ENCODE measurements around the gene CD52. TPM values are rescaled to one million over a fixed set of nuclear protein-coding genes. Genes with fewer than 3 reads are reported as not detected.

Gene CD52
- total RNA-seq, 1 donor from 2014 or later, result 2.8 TPM

- DNase-seq, result peak; percentile 45
- Mint-ChIP-seq H3K4me3 (ENCODE audit: unreplicated experiment) (peak overlapping the region; percentile 86), H3K27ac (ENCODE audit: unreplicated experiment) (peak overlapping the region; percentile 97), H3K36me3 (ENCODE audit: unreplicated experiment) (no peaks in the 10 kb centered on the region), H3K9me3 (ENCODE audit: unreplicated experiment) (peaks cover 4% of the 10 kb centered on the region), H3K27me3 (ENCODE audit: unreplicated experiment) (peaks cover 12% of the 10 kb centered on the region), H3K4me1 (ENCODE audit: low read depth, unreplicated experiment) (peaks cover 45% of the 10 kb centered on the region)
- TF ChIP-seq, protein P1, sequence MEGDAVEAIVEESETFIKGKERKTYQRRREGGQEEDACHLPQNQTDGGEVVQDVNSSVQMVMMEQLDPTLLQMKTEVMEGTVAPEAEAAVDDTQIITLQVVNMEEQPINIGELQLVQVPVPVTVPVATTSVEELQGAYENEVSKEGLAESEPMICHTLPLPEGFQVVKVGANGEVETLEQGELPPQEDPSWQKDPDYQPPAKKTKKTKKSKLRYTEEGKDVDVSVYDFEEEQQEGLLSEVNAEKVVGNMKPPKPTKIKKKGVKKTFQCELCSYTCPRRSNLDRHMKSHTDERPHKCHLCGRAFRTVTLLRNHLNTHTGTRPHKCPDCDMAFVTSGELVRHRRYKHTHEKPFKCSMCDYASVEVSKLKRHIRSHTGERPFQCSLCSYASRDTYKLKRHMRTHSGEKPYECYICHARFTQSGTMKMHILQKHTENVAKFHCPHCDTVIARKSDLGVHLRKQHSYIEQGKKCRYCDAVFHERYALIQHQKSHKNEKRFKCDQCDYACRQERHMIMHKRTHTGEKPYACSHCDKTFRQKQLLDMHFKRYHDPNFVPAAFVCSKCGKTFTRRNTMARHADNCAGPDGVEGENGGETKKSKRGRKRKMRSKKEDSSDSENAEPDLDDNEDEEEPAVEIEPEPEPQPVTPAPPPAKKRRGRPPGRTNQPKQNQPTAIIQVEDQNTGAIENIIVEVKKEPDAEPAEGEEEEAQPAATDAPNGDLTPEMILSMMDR (IDR thresholded peaks at IDR 0.05; ENCODE audit: partially characterized antibody, unreplicated experiment), result no peak
Observed at GRCh38 chr1:26278724-26279455, 38.9 kb upstream of the CD52 start.

DNA sequence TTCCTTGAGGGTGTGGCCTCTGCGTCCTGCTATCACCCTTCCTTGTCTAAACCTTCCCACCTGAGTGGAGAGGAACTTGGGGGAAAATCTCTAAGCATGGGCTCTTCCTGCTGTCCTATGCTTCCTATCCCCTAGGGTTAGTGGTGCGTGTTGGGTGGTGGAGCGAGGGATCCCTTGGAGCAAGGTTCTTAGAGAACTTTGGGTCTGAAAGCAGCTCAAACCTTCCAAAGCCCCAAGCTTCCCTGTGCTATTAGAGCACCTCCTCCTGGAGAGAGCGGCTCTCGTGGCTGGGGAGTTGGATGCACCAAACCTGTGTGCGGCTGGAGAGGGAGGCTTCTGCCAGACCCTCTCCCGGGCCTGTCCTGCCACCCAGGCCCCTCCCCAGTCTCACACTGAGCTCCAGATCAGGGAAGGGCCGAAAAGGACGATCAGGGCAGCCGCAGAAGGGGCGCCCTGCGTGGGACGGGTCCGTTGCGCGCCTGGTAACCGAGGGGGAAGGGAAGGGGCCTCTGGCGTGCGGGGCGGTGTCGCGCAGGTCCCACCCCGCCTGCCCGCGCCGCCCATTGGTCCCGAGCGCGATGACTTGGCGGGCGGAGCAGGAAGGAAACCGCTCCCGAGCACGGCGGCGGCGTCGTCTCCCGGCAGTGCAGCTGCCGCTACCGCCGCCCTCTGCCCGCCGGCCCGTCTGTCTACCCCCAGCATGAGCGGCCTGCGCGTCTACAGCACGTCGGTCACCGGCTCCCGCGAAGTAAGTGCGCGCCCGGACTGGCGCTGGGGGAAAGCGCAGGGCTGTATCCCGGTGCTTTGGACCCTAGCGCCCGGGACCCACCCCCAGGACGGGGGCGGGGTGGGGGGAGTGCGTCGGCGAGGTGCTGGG lies 38.1 kb upstream of the CD52 start, which contains the start of gene SH3BGRL3:
TSS of gene SH3BGRL3 (plus strand) at position 631 of the 877 bp plus-strand sequence. CDS start at position 701, 70 bp downstream.
- Mint-ChIP-seq H3K4me3 (ENCODE audit: unreplicated experiment) (peak within 1 kb of the TSS; percentile 92), H3K9me3 (ENCODE audit: unreplicated experiment) (peaks cover 4% of the 10 kb centered on the region), H3K27ac (ENCODE audit: unreplicated experiment) (peak within 1 kb of the TSS; percentile 97), H3K36me3 (ENCODE audit: unreplicated experiment) (no peaks in the 10 kb centered on the region), H3K4me1 (ENCODE audit: low read depth, unreplicated experiment) (peaks cover 48% of the 10 kb centered on the region), H3K27me3 (ENCODE audit: unreplicated experiment) (peaks cover 13% of the 10 kb centered on the region)
- peak; percentile 89 for DNase-seq
- TF ChIP-seq, protein P1 (IDR thresholded peaks at IDR 0.05; ENCODE audit: partially characterized antibody, unreplicated experiment), result no peak

GRCh38 chr1:26280333-26281042 lies 37.3 kb upstream of the CD52 start:
- Mint-ChIP-seq H3K36me3 (ENCODE audit: unreplicated experiment) (no peaks in the 10 kb centered on the region), H3K9me3 (ENCODE audit: unreplicated experiment) (peaks cover 6% of the 10 kb centered on the region), H3K27me3 (ENCODE audit: unreplicated experiment) (peaks cover 15% of the 10 kb centered on the region), H3K4me1 (ENCODE audit: low read depth, unreplicated experiment) (peaks cover 52% of the 10 kb centered on the region), H3K27ac (ENCODE audit: unreplicated experiment) (peak overlapping the region; percentile 87), H3K4me3 (ENCODE audit: unreplicated experiment) (peak overlapping the region; percentile 92)
- TF ChIP-seq, protein P1 (IDR thresholded peaks at IDR 0.05; ENCODE audit: partially characterized antibody, unreplicated experiment), result no peak
- peak; percentile 44 for DNase-seq

- no peaks in the 10 kb centered on the region for H3K36me3 Mint-ChIP-seq (ENCODE audit: unreplicated experiment)
- DNase-seq, result no peak
- H3K4me3 Mint-ChIP-seq (ENCODE audit: unreplicated experiment), result peak overlapping the region; percentile 92
- TF ChIP-seq, protein P1 (IDR thresholded peaks at IDR 0.05; ENCODE audit: partially characterized antibody, unreplicated experiment), result no peak
- peak overlapping the region; percentile 85 for H3K27ac Mint-ChIP-seq (ENCODE audit: unreplicated experiment)
- peaks cover 51% of the 10 kb centered on the region for H3K4me1 Mint-ChIP-seq (ENCODE audit: low read depth, unreplicated experiment)
- H3K27me3 Mint-ChIP-seq (ENCODE audit: unreplicated experiment), result peaks cover 15% of the 10 kb centered on the region
- peaks cover 6% of the 10 kb centered on the region for H3K9me3 Mint-ChIP-seq (ENCODE audit: unreplicated experiment)
Observed at GRCh38 chr1:26281091-26281958, 36.4 kb upstream of the CD52 start.

Data from glutamatergic neuron (in vitro differentiated cells).